NCI-H1105 (cell line): ENCODE measurements around the gene ANKH.

Experiments
- DNase-seq: peaks from one replicate; lab custom pipeline; 2025; lab: John Stamatoyannopoulos, UW

The ANKH gene

GRCh38 chr5:14790911-14791310, 80.7 kb downstream of the ANKH start:
- DNase-seq, result no peak

- DNase-seq, result no peak
Observed at GRCh38 chr5:14790220-14790619, 81.4 kb downstream of the ANKH start.

DNA sequence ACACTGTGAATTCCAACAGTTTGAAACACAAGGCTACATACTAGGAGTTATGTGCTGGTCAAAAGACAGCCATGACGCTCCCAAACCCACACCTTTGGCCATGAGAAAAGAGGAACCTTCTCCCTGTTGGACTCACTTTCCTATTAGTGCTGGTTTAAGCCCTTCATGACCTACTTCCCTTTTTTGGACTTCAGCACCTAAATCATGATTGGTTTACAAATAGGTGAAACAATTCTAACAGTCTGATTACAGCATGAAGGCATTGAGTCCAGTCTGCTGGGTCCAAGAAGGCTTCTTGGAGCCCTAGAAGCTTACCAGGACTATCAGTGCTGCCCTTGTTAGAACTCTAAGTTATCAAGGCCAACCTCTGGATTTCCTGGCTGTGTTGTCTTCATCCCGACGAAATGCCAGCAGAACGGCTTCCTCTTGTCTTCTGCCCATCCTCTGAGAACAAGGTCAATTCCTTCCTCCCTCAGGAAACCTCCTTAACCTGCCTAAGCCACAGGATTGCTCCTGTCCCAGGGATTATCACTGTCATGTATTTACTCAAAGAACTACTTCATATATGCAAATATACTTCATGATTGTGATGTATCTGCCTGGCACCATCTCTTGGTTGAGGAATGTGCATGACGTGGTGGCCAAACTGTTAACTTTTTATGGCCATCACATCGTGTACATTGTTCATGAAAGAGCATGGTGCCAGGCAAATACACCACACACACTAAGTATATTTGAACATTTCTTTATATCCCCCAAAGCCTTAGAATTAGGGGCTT, 83.6 kb downstream of the ANKH start:
- no peak for DNase-seq

- DNase-seq, result no peak
Observed at GRCh38 chr5:14783691-14784090, 87.9 kb downstream of the ANKH start.

GRCh38 chr5:14782591-14782990, 89.0 kb downstream of the ANKH start:
- no peak for DNase-seq

DNA sequence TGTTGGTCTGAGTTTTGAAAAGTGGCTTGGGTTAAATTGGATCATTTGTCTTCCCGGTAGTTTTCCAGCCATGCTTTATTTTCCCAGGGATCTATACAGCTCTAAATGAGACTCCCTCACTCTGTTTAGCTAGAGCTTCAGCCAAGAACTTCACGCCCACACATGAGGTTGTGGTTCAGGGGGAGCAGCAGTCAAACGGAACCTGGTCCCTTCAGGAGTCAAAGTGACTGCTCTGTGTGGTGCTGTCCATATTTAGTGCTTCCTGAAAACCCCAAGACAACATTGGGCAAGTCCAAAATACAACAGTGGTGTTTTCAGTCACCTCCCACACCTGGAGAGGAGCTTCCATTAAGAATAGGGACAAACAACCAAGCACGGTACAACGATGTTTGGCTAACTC, 90.5 kb downstream of the ANKH start:
- DNase-seq, result no peak

DNA sequence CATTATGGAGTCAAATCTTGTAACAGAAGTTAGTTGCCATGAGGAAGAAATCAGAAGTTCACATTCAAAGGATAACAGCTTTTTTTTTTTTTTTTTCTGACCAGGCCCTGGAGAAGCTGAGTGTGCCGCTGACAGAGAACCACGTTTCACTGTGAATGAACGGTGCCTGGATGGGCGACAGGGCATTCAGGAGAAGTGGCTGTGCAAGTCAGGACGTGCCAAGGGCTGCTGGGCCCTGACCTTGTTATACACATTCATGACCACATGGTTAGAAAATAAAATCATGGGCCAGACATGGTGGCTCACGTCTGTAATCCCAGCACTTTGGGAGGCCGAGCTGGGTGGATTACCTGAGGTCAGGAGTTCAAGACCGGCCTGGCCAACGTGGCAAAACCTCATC, 91.6 kb downstream of the ANKH start:
- no peak for DNase-seq

DNA sequence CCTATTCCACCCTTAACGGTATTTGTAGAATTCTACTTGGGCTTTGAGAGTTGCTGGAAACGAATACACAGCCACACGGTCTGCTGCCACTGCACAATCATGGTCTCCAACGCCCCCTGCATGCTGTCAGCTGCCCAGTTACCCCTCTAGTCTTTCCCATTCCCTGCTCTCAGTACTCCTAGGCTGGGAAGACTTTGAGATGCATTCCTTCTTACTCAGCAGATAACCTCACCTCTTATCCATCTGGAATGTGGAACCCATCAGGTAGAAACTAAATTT, 92.8 kb downstream of the ANKH start:
- no peak for DNase-seq

GRCh38 chr5:14777932-14778791, 93.4 kb downstream of the ANKH start:
- no peak for DNase-seq

- DNase-seq, result no peak
Observed at GRCh38 chr5:14777187-14777586, 94.4 kb downstream of the ANKH start.

GRCh38 chr5:14776602-14777001, 95.0 kb downstream of the ANKH start:
- DNase-seq, result no peak

DNA sequence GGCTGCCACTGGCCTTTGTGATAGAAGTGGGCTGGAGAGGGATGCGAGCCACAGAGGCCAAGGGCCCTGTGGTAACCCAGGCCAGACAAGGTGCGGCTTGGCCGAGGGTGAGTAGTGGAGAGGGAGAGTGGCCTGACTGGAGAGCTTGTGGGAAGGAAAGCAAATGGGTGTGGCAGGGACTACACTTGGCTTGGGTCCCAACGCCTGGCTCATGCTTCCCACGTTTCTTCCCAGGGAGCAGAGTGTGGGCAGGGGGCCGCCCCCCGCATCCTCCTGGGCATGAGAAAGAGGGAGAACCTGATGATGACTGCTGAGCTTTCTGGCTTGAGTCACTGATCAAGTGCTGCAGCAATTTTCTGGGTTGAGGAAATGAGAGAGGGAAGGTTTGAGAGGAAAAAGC, 95.7 kb downstream of the ANKH start:
- DNase-seq, result no peak

GRCh38 chr5:14773588-14773987, 98.0 kb downstream of the ANKH start:
- peak; percentile 17 for DNase-seq

- no peak for DNase-seq
Observed at GRCh38 chr5:14771972-14772371, 99.6 kb downstream of the ANKH start.

DNA sequence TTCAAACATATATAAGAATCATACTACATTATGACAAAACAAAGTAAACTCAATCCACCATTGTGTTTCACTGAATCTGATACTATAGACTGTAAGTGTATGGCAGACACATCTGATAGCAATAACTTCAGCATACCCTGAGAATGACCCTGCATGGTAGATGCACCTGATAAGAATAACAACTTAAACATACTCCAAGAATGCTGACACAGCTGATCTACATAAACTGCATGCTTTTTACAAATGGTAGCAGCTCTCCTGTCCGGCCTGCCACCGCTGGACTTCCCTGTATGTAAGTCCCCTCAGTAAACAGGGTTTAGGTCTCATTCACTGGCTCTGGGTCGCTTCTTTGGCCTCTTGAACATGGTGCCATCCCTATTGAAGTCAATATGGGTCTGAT, 100.4 kb downstream of the ANKH start:
- DNase-seq, result no peak

DNA sequence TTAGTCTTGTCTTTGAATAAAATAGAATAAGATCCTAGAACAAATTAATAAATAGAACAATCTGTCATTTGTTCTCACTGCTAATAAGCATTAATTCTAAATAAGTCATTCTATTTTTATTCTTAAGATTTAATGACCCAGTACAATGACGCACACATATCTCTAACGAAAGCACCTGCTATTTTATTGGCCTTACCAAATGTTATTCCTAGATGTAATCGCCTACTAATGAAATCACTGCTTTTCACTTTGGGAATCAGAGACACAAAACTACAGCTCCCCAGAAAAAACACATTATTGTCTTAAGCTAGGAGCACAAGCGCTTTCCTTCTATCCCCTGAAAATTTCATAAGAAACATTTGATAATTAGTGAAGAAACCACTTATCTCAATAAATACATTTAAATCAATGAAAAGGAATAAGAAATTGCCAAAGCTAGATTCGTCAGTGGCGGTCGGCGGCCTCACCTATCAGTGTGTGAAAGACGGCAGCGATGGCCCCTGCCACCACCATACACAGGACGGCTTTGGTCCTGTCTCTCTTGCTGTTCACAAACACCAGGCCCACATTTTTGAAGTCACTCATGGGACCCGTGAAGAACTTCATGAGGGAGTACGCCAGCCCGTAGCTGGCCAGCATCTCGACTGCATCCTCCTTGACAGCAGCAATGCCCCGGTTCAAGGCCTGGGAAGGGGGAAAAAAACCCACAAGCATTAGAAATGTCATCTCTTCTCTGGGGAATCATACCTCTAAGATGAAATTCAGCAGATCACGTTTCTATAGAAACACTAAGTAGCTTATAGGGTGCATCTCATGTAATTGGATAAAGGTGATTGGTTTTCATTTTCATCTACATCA, 102.8 kb downstream of the ANKH start:
- DNase-seq, result no peak

- no peak for DNase-seq
Observed at GRCh38 chr5:14767735-14768507, 103.7 kb downstream of the ANKH start.

DNA sequence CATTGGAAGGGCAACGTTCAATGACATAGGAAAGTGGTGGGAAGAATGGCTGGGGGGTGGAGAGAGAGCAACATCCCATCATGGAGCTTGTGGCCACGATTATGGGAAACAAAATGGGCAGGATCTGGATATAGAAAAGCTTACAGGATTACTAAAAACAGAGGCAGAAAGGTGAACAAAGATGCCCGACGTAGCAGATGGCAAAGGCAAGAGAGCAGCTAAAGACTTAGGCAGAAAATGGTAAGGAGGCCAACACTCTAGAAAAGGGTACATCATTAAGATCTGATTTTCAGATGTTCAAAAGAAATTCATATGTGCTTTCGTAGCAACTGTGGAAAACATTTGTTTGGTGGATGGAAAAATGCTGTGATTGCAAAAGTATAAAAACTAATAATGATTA, 104.5 kb downstream of the ANKH start:
- DNase-seq, result no peak

GRCh38 chr5:14766584-14766983, 105.0 kb downstream of the ANKH start:
- DNase-seq, result no peak

GRCh38 chr5:14765587-14765986, 106.0 kb downstream of the ANKH start:
- DNase-seq, result no peak

DNA sequence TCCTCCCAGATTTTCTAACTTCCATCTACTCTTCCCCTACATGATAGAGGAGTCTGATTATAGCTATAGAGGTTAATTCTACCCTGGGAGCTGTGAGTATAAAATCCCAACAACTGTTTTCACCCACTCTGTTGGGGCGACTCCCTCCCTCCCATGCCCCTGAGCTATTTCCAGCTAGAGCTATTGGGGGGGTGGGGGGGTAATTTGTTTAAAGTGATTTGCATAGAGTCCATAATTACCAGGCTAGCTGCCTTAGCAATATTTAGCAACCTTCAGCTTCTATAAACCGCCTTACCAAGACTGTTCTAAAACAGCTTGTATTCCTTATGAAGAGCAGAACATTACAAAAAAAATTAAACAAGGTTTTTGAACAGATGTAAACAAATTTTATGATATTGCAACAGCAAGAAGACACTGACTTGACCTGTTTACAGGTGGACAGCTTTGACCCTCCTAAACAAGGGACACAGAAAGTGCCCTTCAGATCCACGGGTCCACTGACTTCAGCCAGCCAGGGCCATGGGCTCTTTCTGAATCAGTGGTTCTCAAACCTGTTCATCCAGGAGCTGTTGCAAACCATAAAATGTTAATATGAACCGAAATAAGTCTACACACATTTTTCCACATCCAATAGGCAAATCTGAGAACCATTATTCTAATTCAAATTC, 108.9 kb downstream of the ANKH start:
- no peak for DNase-seq
